ENCODE data around the gene EEF1A2. TPM values are rescaled to one million over a fixed set of nuclear protein-coding genes. Genes with fewer than 3 reads are reported as not detected.

Gene EEF1A2
- total and polyA plus RNA-seq, 8 donors = 0.27 to 0.62 (median 0.39) TPM

DNA sequence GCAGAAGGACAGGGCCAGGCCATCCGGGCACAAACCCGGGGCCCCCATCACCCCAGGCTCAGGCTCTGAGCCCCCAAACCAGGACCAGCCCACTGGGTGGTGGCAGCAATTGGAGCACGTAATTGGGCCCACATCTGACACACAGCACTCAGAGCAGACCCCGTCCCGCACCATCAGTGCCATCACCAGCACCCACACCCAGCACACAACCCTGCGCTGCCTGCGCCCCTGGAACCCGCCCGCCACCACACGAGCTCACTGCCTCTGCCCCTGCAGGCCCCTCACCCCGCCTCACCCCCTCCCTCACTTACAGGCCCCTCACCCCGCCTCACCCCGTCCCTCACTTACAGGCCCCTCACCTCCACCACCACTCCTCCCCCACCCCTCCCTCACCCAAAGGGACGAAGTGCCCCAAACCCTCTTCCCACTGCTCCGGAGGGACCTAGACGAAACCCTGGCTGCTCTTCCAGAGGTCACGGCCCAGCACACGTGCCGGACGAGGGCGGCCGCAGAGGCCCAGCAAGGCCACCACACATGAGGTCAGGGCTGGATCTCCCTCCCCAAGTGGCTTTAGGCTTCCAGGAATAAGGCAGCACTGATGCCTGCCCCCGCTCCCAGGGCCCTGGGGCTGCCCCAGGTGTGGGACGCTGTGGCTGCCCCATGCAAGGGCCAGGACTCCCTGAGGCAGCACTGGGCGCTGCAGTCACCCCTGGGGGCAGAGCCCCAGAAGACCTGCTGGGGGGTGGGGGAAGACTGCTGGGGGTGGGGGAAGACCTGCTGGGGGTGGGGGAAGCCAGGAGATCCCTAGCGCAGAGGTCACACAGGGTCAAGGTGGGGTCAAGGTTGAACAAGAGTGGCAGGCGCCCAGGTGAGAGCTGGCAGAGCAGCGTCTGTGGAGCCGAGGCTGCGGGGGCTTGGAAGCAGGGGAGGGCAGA lies 48.8 kb downstream of the EEF1A2 start:
- TF ChIP-seq, protein P1, sequence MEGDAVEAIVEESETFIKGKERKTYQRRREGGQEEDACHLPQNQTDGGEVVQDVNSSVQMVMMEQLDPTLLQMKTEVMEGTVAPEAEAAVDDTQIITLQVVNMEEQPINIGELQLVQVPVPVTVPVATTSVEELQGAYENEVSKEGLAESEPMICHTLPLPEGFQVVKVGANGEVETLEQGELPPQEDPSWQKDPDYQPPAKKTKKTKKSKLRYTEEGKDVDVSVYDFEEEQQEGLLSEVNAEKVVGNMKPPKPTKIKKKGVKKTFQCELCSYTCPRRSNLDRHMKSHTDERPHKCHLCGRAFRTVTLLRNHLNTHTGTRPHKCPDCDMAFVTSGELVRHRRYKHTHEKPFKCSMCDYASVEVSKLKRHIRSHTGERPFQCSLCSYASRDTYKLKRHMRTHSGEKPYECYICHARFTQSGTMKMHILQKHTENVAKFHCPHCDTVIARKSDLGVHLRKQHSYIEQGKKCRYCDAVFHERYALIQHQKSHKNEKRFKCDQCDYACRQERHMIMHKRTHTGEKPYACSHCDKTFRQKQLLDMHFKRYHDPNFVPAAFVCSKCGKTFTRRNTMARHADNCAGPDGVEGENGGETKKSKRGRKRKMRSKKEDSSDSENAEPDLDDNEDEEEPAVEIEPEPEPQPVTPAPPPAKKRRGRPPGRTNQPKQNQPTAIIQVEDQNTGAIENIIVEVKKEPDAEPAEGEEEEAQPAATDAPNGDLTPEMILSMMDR (IDR thresholded peaks at IDR 0.05) = no peak
- ATAC-seq = no peak
- Histone ChIP-seq H3K27ac (no peak overlapping the region), H3K4me1 (peaks cover 0 to 5% of the 10 kb centered on the region in 2 donors), H3K9me3 (no peaks in the 10 kb centered on the region), H3K4me3 (no peak overlapping the region), H3K27me3 (peaks cover 7 to 90% of the 10 kb centered on the region in 2 donors), H3K36me3 (no peaks in the 10 kb centered on the region)
- no peak for DNase-seq
- intact Hi-C loops (cut with DNase I) = no loop called here

DNA sequence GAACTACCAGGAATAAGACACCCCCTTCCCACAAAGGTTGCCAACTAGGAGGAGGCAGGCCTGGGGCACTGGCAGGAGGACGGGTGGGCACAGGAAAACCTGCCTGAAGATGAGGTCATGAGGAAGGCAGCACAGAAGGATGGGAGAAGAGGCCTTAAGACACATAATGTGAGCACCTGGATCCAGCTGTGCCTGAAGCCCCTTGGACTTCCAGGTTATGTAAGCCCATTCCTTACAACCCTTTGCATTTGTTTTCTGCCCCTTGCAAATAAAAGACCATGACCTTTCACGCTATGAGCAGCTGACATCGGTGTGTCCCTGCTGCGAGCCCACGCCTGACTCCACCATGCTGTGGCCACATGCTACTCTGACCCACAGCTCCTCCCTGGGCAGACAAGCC lies 49.9 kb downstream of the EEF1A2 start:
- no peaks in the 10 kb centered on the region for H3K4me1 ChIP-seq

DNA sequence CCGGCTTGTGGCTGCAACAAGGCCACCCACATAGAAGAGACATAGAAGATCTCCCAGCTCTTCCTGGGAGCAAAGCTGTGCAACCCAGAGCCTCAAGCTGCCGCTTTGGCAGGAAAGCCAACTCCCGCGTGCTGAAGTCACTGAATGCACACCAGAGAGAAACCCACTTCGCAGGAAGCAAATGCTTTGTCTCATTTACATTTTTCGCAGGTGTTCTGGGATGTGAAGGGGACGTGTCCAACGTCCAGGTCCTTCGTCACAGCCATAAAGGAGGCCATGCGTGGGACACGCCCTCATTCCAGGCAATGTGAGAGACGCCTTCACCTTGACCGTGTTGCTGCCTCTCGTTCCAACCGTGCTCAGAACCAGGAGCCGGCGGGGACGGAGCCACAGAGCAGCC lies 50.9 kb downstream of the EEF1A2 start:
- DNase-seq (no peak), ATAC-seq (no peak)

More for the DNA sequence above, 49.9 kb downstream of the EEF1A2 start:
- no peak overlapping the region for H3K27ac ChIP-seq
- ATAC-seq (no peak), DNase-seq (no peak)
- intact Hi-C loops (cut with DNase I) = no loop called here
- H3K4me3 ChIP-seq = no peak overlapping the region
- TF ChIP-seq, protein P1 (IDR thresholded peaks at IDR 0.05) = no peak
- H3K36me3 ChIP-seq = no peaks in the 10 kb centered on the region
- H3K27me3 ChIP-seq = peaks cover 0 to 80% of the 10 kb centered on the region in 2 donors
- H3K9me3 ChIP-seq = no peaks in the 10 kb centered on the region

DNA sequence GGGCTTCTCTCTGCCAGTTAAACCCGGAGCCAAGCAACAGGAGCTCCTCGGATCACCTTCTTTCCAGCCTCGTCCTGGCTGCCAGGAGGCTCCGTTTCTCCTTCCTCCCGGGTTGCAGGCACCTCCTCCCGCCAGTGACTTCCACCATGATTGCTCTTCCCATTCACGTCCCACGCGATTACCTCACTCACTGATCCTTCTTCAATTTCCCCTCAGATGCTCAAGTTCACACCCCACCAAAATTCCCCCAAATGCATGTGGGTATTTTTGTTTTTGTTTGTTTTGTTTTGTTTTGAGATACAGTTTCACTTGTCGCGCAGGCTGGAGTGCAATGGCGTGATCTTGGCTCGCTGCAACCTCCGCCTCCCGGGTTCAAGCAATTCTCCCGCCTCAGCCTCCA lies 51.6 kb downstream of the EEF1A2 start:
- intact Hi-C loops (cut with DNase I) = no loop called here
- Histone ChIP-seq H3K27ac (no peak overlapping the region), H3K27me3 (peaks cover 0 to 63% of the 10 kb centered on the region in 2 donors), H3K4me1 (no peaks in the 10 kb centered on the region), H3K4me3 (no peak overlapping the region), H3K36me3 (no peaks in the 10 kb centered on the region), H3K9me3 (no peaks in the 10 kb centered on the region)
- DNase-seq (no peak), ATAC-seq (no peak)
- TF ChIP-seq, protein P1 (IDR thresholded peaks at IDR 0.05) = no peak

More for the DNA sequence above, 50.9 kb downstream of the EEF1A2 start:
- H3K27me3 ChIP-seq = peaks cover 0 to 70% of the 10 kb centered on the region in 2 donors
- H3K4me1 ChIP-seq = no peaks in the 10 kb centered on the region
- no peak overlapping the region for H3K4me3 ChIP-seq
- no peaks in the 10 kb centered on the region for H3K36me3 ChIP-seq
- H3K9me3 ChIP-seq = no peaks in the 10 kb centered on the region
- intact Hi-C loops (cut with DNase I) = no loop called here
- TF ChIP-seq, protein P1 (IDR thresholded peaks at IDR 0.05) = no peak
- no peak overlapping the region for H3K27ac ChIP-seq

DNA sequence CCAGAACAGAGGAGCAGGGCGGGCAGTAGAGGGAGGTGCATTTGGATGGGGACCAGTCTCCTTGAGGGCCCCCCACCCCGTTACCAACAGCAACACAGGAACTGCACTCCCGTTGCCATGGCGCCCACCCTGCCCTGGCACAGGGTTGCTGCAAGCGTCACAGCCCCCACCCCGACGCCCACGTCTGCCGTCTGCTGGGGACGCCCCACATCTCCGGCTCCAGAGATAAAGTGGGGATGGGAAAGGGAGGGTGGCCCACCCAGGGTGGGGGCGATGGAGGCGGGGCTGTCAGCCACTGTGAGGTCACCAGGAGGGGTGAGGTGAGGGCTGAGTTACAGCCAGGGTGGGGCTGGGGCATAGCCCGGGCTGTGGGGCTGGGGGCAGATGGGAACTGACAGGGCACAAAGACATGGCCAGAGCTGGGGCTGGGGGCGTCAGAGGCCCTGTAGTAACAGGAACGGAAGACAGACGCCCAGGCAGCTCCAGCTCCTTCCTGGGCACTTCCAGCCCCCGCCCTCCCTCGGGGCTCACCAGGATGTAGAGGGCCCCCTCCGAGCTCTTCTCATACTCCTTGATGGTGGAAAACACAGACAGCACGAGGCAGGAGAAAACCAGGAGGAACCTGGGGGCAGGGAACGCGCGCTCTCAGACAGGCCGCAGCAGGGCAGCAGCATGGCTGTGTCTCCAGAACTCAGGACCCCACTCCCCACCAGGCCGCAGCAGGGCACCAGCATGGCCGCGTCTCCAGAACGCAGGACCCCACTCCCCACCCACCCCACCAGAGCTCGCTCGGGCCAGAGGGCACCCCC lies 52.5 kb downstream of the EEF1A2 start:
- peak in 1 of 4 donors; percentile 52 for DNase-seq
- H3K4me1 ChIP-seq = no peaks in the 10 kb centered on the region
- no peak overlapping the region for H3K27ac ChIP-seq
- H3K4me3 ChIP-seq = no peak overlapping the region
- no peaks in the 10 kb centered on the region for H3K9me3 ChIP-seq
- H3K36me3 ChIP-seq = no peaks in the 10 kb centered on the region
- no peak for ATAC-seq
- TF ChIP-seq, protein P1 (IDR thresholded peaks at IDR 0.05) = no peak
- peaks cover 0 to 61% of the 10 kb centered on the region in 2 donors for H3K27me3 ChIP-seq
- intact Hi-C loops (cut with DNase I) = no loop called here

Data from left lung (tissue), 10 donors.